GM12874 (cell line): ENCODE measurements around the gene FGFR3.

Experiments used
- CTCF ChIP-seq: IDR thresholded peaks from 2 replicates; pipeline ENCODE4 v1.5.1; 2011; ENCODE audit warnings: low read depth, mild to moderate bottlenecking, control low read depth, low read length, moderate library complexity; ENCODE audit not compliant: insufficient read depth

The FGFR3 gene

GRCh38 chr4:1796486-1797204, 3.6 kb downstream of the FGFR3 start:
- TF ChIP-seq CTCF: no peak

- no peak for TF ChIP-seq CTCF
Observed at GRCh38 chr4:1797298-1797860, 4.3 kb downstream of the FGFR3 start.

GRCh38 chr4:1797861-1798579, 4.9 kb downstream of the FGFR3 start:
- TF ChIP-seq CTCF: no peak

GRCh38 chr4:1798580-1799386, 5.7 kb downstream of the FGFR3 start:
- TF ChIP-seq CTCF: no peak

GRCh38 chr4:1799387-1800375, 6.6 kb downstream of the FGFR3 start:
- no peak for TF ChIP-seq CTCF

- TF ChIP-seq CTCF: no peak
Observed at GRCh38 chr4:1800805-1801204, 7.7 kb downstream of the FGFR3 start.
